Measurements from ENCODE around the gene DHRS9. TPM values are rescaled to one million over a fixed set of nuclear protein-coding genes. Genes with fewer than 3 reads are reported as not detected.

The DHRS9 gene
- polyA plus RNA-seq, 2 of the 4 experiments (the other 2 are of a cell fraction), result 0.19 to 0.25 TPM

DNA sequence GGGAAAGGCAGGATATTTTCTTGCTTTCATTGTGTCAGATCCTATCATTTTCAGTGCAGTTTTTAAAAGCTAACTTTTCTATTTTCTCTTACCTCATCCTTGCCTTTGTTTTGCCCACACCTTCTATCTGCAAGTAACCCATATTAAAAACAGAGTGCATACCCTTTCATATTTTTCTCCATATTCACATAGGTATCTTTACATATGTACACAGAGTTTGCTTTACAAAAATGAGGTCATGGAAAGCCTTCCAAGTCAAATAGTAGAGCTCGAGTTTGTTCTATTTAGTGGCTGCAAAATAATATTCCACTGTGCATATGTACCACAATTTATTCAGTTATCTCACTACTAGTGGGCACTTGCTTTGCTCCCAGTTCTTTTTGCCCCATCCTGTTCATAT, 3.9 kb upstream of the DHRS9 start (continued):
- TF ChIP-seq, protein P1, sequence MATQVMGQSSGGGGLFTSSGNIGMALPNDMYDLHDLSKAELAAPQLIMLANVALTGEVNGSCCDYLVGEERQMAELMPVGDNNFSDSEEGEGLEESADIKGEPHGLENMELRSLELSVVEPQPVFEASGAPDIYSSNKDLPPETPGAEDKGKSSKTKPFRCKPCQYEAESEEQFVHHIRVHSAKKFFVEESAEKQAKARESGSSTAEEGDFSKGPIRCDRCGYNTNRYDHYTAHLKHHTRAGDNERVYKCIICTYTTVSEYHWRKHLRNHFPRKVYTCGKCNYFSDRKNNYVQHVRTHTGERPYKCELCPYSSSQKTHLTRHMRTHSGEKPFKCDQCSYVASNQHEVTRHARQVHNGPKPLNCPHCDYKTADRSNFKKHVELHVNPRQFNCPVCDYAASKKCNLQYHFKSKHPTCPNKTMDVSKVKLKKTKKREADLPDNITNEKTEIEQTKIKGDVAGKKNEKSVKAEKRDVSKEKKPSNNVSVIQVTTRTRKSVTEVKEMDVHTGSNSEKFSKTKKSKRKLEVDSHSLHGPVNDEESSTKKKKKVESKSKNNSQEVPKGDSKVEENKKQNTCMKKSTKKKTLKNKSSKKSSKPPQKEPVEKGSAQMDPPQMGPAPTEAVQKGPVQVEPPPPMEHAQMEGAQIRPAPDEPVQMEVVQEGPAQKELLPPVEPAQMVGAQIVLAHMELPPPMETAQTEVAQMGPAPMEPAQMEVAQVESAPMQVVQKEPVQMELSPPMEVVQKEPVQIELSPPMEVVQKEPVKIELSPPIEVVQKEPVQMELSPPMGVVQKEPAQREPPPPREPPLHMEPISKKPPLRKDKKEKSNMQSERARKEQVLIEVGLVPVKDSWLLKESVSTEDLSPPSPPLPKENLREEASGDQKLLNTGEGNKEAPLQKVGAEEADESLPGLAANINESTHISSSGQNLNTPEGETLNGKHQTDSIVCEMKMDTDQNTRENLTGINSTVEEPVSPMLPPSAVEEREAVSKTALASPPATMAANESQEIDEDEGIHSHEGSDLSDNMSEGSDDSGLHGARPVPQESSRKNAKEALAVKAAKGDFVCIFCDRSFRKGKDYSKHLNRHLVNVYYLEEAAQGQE (IDR thresholded peaks at IDR 0.05), result no peak
- TF ChIP-seq NFE2L2 (conservative IDR thresholded peaks at IDR 0.05; ENCODE audit: low read length) (no peak), SREBF2 (IDR thresholded peaks at IDR 0.05) (no peak), CTCF (IDR thresholded peaks at IDR 0.05) (no peak), JUN (IDR thresholded peaks at IDR 0.05) (no peak), EHMT2 (IDR thresholded peaks at IDR 0.05; ENCODE audit: low read depth) (no peak), CBX8 (IDR thresholded peaks at IDR 0.05) (no peak), FOSB (CRISPR knock-in tag; IDR thresholded peaks at IDR 0.05) (no peak), MAZ (IDR thresholded peaks at IDR 0.05; ENCODE audit: borderline replicate concordance, low read depth, low read length) (no peak), HOXA7 (CRISPR knock-in tag; IDR thresholded peaks at IDR 0.05) (no peak), TFCP2L1 (CRISPR knock-in tag; IDR thresholded peaks at IDR 0.05) (no peak), EP300 (IDR thresholded peaks at IDR 0.05) (no peak)
- TF ChIP-seq, protein P2, sequence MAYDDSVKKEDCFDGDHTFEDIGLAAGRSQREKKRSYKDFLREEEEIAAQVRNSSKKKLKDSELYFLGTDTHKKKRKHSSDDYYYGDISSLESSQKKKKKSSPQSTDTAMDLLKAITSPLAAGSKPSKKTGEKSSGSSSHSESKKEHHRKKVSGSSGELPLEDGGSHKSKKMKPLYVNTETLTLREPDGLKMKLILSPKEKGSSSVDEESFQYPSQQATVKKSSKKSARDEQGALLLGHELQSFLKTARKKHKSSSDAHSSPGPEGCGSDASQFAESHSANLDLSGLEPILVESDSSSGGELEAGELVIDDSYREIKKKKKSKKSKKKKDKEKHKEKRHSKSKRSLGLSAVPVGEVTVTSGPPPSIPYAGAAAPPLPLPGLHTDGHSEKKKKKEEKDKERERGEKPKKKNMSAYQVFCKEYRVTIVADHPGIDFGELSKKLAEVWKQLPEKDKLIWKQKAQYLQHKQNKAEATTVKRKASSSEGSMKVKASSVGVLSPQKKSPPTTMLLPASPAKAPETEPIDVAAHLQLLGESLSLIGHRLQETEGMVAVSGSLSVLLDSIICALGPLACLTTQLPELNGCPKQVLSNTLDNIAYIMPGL (CRISPR knock-in tag; IDR thresholded peaks at IDR 0.05; ENCODE audit: borderline replicate concordance), result no peak

DNA sequence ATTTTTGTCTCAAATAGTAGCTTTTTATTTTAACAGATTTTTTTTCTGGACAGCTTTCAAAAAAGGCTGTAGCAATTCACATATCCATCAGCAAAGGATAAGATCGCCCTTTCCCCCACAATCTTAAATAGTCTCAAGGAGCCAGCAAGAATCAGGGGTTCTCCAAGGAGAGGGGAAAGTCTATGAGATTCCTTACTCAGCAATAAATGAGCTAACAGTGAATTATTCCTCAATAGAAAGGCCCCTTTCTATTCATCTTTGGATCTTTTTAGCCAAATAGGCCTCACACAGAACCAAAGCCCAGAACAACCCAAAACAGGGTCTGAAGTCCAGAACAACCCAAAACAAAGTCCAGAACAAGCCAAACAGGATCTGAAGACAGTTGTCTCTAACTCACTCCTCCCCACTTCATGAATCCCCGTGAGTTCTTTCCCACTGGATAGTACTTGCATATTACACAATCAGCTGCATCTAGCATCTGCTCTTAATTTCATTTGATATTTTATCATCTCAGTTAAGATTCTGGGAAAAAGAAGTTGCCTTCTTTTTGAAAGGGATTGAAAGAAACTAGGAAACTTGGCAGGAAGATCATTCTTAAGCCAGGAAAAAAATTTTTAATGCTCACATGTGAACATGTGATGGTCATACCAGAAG, 3.4 kb upstream of the DHRS9 start:
- H3K4me3 ChIP-seq, result no peak overlapping the region
- FAIRE-seq (no peak), ATAC-seq (no peak), DNase-seq (ENCODE audit: low read depth in 1 of 2, low spot score in 1 of 2) (no peak)
- ChIA-PET POLR2A (no interaction called here), CTCF (interaction anchor here (1.0 to 1.5 kb wide), 2 partner anchors 14 to 20 kb away, joined by 3 to 4 read pairs; no protein-coding TSS in a partner anchor)
- no peak overlapping the region for H3K4me2 ChIP-seq
- H3K9me3 ChIP-seq, result no peaks in the 10 kb centered on the region
- TF ChIP-seq MAFK (IDR thresholded peaks at IDR 0.05; ENCODE audit: partially characterized antibody), result peak; percentile 69
- TF ChIP-seq RARB (CRISPR knock-in tag; IDR thresholded peaks at IDR 0.05), result no peak
- 73% methylated on average over 2 of the region's 2 CpGs for WGBS (ENCODE audit: missing lambda C conversion rate)
- H3K27ac ChIP-seq, result no peak overlapping the region
- H3K4me1 ChIP-seq, result peaks cover 22% of the 10 kb centered on the region

- TF ChIP-seq RCOR1 (IDR thresholded peaks at IDR 0.05; ENCODE audit: low read depth, low read length) (no peak), MAZ (IDR thresholded peaks at IDR 0.05; ENCODE audit: borderline replicate concordance, low read depth, low read length) (no peak), FOSB (CRISPR knock-in tag; IDR thresholded peaks at IDR 0.05) (no peak), NR3C1 (IDR thresholded peaks at IDR 0.05) (no peak), ZFP36 (IDR thresholded peaks at IDR 0.05; ENCODE audit: borderline replicate concordance, partially characterized antibody) (no peak), TFCP2L1 (CRISPR knock-in tag; IDR thresholded peaks at IDR 0.05) (no peak), HEYL (CRISPR knock-in tag; IDR thresholded peaks at IDR 0.05) (no peak), PBX3 (IDR thresholded peaks at IDR 0.05) (no peak), HDAC2 (IDR thresholded peaks at IDR 0.05) (no peak), MAX (IDR thresholded peaks at IDR 0.05) (no peak), NFE2L2 (conservative IDR thresholded peaks at IDR 0.05; ENCODE audit: low read length) (no peak), HOXA7 (CRISPR knock-in tag; IDR thresholded peaks at IDR 0.05) (no peak), KDM1A (IDR thresholded peaks at IDR 0.05; ENCODE audit: low read depth) (no peak), RFX5 (IDR thresholded peaks at IDR 0.05) (no peak), GATA3 (IDR thresholded peaks at IDR 0.05; ENCODE audit: borderline replicate concordance) (no peak), KDM5A (IDR thresholded peaks at IDR 0.05) (no peak), MAFK (IDR thresholded peaks at IDR 0.05; ENCODE audit: partially characterized antibody) (no peak)
- H3K4me1 ChIP-seq, result peaks cover 28% of the 10 kb centered on the region
- POLR2A ChIA-PET, result no interaction called here
Observed at GRCh38 chr2:169066897-169067296, 2.5 kb upstream of the DHRS9 start.

More at GRCh38 chr2:169066897-169067296, 2.5 kb upstream of the DHRS9 start:
- DNase-seq (ENCODE audit: low read depth in 1 of 2, low spot score in 1 of 2) (no peak), FAIRE-seq (no peak), ATAC-seq (no peak)
- 11% methylated on average over 1 of the region's 1 CpG for WGBS (ENCODE audit: missing lambda C conversion rate)
- no peaks in the 10 kb centered on the region for H3K9me3 ChIP-seq
- no peak overlapping the region for H3K4me3 ChIP-seq
- no peak overlapping the region for H3K4me2 ChIP-seq
- peak overlapping the region in 1 of 2 experiments; percentile 5; a peak in 1 of 6 replicates for H3K27ac ChIP-seq
- CTCF ChIA-PET, result interaction anchor here (1.5 kb wide), 1 partner anchor 15 kb away, joined by 4 read pairs; no protein-coding TSS in a partner anchor
